WI38 (cell line): ENCODE results near the gene SPINT2.
"Not testable (repeated sequence)": the region's sequence is repeated elsewhere in the genome, so short reads cannot be mapped to it uniquely, and the experiment has no call there.

Experiments used
- H3K4me3 ChIP-seq: 2 replicates; pipeline ENCODE4 v1.5.1; 2011; ENCODE audit warnings: low read depth, mild to moderate bottlenecking, control low read depth, low read length
- CTCF ChIP-seq: IDR thresholded peaks from 2 replicates; pipeline ENCODE4 v1.5.1; 2012; ENCODE audit warnings: low read depth, mild to moderate bottlenecking, control low read depth, low read length

SPINT2 gene

GRCh38 chr19:38335949-38336637 is 71.7 kb downstream of the SPINT2 start:
- no peak for TF ChIP-seq CTCF
- peak overlapping the region; percentile 73 for H3K4me3 ChIP-seq

- H3K4me3 ChIP-seq: peak overlapping the region; percentile 73
- no peak for TF ChIP-seq CTCF
These were observed 72.4 kb downstream of the SPINT2 start for GRCh38 chr19:38336638-38337359.

DNA sequence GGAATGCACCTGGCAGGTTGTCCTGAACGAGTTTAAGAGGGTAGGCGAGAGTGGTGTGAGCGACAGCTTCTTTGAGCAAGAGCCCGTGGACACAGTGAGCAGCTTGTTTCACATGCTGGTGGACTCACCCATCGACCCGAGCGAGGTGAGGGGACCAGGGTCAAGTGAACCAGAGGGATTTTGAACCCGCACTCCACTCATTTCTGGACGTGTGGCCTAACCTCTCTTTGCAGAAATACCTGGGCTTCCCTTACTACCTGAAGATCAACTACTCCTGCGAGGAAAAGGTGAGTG is 72.9 kb downstream of the SPINT2 start:
- H3K4me3 ChIP-seq: peak overlapping the region; percentile 35

DNA sequence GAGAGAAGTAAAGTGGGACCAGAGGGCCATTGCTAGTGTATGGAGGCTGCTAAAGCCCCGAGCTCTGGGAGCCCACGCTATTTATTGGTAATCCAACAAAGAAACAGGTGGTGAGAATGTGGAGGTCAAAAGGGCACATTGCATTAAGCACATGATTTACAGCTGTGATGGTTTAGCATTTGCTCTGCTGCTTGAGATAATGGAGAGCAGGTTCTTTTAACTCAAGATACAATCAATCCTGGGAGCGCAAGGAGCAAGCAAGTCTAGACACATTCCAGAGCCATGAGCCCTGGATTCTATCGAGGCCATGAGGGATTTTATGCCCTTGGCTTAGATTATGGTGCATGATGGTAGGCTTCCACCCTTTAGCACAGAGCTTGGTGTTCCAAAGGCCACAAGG is 74.6 kb downstream of the SPINT2 start:
- not testable (repeated sequence) for H3K4me3 ChIP-seq

More for the DNA sequence above, 72.9 kb downstream of the SPINT2 start:
- no peak for TF ChIP-seq CTCF

DNA sequence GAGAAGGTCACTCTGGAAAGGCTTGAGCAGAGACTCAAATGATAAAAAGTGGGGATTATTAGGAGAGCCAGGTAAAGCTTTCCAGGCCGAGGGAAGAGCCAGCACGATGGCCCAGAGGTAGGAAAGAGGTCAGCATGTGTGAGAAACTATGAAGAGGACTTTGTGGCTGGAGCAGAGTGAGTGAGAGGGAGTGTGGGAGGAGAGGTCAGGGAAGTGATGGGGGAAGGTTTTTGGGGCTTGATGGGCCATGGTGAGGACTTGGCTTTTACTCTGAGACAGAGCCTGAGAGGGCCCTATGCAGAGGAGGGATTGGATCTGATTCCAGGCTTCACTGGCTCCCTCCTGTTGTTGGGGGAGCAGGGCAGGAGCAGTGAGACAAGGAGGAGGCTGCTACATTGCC is 76.6 kb downstream of the SPINT2 start:
- no peak overlapping the region for H3K4me3 ChIP-seq
- TF ChIP-seq CTCF: no peak
